Amygdala (tissue), 56 donors: ENCODE data around the gene PDE6C.
A peak's percentile ranks its signal among the peaks of the same experiment; 100 is the strongest.

ENCODE experiments used
- DNase-seq, 56 donors: peaks; one replicate each; lab custom pipeline; 2025; lab: John Stamatoyannopoulos, UW

The PDE6C gene

DNA sequence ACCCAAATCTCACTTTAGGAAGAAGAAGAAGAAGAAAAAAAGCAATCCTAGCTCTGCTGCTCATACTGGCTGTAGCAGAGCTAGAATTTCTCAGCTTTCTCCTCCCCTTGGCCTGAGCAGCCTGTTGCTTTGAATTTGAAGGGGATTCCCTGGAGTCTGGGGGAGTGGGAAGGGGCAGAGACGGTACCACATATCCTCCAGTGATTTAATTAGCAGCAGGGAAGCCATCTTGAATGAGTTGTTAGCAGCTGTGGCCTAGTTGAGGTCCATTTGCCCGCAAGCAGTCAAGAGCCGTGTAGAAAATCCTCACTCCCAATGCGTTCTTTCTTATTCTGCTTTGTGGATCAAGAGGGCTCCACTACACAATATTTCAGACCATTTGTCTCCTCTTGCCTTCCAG, 16.5 kb downstream of the PDE6C start:
- no peak for DNase-seq

- no peak for DNase-seq
These were observed 17.4 kb downstream of the PDE6C start for GRCh38 chr10:93629647-93630305.

DNA sequence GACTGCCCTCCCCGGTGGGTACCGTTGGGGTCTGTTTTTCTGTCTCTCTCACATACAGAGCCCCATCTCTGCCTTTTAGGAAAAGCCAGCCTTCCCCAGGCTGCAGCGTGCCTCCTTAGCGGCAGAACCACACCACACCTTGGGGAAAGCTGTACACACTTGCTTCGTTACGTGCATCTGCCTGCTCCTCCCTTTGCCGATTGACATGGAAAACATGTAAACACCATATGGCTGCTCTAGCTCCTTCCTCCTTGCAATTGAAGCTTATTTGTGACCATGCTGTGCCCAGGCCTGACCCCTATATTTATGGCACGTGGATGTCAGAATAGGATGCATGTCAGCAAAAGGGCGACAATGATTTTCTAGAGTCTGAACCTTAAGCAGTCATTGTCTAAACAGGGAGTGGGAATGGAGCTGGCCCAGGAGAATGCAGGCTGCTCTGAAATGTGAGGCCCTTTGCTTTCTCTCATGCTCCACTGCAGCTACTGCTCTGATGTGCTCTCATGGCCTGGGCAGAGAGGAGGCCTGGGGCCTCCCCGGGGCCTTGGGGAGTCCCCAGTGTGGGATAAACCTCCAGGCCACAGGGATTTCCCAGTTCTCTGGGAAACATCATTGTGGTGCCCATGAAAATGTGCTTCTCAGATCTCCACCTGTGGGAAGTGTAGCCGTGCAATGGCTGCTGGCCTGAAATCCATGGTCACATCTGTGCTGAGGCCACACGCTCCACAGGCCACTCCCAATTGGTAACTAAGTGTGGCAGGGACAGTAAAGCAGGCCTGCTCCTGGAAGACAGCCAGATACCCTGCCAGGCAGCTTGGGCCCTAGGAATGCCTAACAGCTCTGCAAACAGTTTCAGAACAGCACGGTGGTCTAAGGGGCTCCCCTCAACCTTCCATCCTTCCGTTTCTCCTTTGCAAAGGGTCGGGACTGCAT, 18.6 kb downstream of the PDE6C start:
- peak in 1 of 56 donors; percentile 9 for DNase-seq

DNA sequence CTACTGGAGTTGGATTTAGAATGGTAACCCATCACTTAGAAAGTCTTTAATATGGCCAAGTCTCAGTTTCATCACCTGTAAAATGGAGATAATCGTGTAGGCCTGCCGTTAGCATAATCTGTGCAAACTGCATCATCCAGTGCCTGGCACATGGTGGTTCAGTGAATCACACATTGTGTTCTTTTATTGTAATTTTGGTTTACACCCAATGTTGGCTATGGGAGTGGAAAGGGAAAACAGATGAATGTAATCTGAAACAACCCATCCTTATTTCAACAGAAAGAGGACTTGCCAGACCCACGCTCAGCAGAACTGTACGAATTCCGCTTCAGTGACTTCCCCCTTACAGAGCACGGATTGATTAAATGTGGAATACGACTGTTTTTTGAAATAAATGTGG, 27.5 kb downstream of the PDE6C start:
- DNase-seq: no peak

- DNase-seq: no peak
These were observed 40.5 kb downstream of the PDE6C start for GRCh38 chr10:93652857-93653256.

DNA sequence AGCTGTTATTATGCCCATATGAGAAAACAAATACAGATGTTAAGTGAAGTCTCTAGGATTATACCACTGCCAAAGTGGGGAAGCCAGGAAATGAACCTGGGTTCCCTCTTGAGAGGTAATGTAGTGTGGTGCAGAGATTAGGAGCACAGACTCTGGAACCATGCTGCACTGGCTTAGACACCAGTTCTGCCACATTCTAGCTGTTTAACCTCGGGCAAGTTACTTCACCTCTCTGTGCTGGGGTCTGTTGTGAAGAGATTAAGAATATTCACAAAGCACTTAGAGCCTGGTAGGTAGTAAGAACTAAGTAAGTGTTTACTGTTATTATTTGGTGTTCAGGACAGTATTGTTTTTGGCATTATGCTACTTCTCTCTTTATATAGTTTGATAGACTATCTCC, 41.9 kb downstream of the PDE6C start:
- no peak for DNase-seq

DNA sequence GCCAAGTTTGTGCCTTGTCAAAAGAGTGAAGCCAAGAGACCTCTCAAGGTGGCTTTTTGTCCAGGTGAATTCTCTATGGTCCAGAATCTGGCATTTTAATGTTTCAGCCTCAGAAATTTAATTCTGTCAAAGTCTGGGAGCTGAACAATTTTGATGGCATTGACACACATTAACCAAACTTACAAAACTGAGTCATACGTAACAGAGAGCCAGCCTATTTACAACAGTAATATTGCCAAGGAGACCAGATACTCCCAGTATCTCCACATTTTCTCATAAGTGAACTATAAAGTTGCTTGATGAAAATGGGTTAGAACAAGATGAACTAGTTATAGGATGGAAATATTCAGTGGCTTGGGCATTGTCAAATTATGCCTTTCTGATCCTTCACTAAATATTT, 43.8 kb downstream of the PDE6C start:
- no peak for DNase-seq

GRCh38 chr10:93657757-93658156, 45.4 kb downstream of the PDE6C start:
- DNase-seq: no peak

- DNase-seq: no peak
These were observed 53.7 kb downstream of the PDE6C start for GRCh38 chr10:93666030-93666429.

GRCh38 chr10:93667795-93668194, 55.5 kb downstream of the PDE6C start:
- DNase-seq: no peak

- no peak for DNase-seq
These were observed 58.0 kb downstream of the PDE6C start for GRCh38 chr10:93670372-93670771.

DNA sequence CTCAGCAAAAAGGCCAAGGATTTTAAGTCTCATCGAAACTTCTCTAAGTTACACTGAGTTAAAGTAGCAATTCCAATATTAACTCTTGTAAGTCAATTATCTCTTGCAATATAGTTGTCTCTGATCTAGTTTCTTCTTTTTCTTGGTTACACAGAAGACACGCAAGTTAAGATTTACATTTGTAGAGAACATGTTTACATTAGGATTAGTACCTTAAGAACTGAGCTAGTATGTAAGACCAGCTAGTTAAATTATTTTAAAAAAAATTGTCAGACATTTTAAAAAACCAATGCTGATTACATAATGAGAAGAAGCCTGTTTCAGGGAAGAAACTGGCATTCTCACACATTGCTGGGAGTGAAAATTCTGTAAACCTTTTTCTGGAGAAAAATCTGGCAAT, 58.7 kb downstream of the PDE6C start:
- no peak for DNase-seq

DNA sequence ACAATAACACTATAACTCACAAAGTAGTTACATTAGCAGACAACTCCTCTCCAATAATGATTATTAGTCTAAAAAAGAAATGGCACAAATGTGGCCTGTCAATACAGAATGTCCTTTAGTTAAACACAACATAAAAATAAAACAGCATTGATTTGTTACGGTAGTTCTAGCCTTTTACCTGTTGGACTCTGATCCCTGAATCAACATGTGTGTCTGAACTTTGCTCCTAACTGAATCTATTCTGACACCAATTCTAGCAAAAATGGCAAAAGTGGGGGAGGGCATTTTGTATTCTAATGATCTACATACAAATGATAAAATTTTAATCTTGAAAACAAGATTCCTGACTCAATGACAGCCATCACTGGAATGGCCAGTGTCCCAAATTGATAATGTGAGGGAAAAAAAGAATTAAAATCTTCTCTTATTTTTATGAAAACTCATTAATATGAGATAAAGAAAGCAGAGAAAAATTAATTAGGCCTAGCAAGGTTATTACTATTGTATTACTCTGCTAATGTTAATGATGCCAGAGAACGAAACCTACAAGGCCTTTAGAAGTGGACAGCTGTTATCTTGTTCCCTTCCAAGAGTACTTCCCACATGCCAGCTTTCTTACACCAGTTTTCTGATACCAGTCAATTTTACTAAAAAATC, 59.8 kb downstream of the PDE6C start:
- DNase-seq: no peak

GRCh38 chr10:93672890-93673289, 60.6 kb downstream of the PDE6C start:
- no peak for DNase-seq

DNA sequence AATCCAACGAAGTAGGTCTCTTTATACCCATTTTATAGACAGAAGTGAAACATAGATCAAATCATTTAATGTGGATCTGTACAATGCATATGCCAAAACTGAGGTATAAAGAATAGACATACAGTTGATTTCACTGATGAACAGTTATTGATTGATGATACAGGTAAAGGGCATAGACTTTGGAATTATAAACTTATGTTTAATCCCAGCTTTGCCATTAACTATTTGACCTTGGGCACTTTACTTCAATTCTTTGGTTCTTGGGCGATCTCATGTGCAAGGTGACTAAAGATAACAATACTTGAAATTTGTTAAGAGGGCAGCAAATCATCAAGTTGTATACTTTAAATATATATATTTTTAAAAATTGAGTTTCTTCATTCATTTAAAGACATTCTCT, 61.5 kb downstream of the PDE6C start:
- DNase-seq: no peak

DNA sequence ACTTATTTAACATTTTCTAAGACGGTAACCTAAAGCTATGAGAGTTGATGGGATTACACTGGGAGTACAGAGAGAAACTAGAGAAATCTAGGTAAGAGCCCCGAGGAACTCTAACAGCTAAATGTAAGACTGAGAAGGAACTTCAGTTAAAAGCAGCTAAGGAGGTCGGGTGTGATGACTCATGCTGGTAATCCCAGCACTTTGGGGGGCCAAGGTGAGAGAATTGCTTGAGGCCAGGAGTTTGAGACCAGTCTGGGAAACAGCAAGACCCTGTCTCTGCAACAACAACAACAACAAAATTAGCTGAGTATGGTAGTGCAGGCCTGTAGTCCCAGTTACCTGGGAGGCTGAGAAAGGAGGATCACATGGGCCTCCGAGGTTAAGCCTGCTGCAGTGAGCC, 66.0 kb downstream of the PDE6C start:
- no peak for DNase-seq

GRCh38 chr10:93678805-93679587, 66.7 kb downstream of the PDE6C start:
- no peak for DNase-seq

DNA sequence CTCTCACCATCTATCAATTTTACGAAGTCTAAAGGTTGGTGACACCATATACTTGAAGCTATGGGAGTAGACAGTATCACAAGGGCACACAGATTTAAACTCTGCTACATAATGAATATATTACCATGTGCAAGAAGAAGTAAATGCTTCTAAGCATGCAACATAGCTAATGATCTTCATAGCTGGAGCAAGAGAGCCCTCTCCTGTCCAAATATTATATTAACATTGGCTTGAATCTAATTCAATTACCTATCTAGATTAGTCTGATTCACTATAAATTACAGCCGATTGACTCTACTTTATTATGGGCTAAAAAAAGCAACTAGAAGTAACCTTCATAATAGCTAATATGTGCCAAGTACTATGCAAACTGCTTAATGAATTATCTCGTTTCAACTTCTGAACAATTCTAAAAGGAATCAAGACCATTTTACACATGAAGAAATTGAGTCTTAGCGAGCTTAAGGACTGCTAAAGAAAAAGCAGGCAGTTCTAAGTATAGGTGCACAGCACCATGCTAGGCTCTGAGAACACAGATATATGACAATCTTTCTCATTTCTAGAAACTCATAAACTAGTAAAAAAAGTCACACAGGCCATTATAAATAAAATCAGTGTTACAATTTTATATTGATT, 68.2 kb downstream of the PDE6C start:
- peak in 1 of 56 donors; percentile 33 for DNase-seq

DNA sequence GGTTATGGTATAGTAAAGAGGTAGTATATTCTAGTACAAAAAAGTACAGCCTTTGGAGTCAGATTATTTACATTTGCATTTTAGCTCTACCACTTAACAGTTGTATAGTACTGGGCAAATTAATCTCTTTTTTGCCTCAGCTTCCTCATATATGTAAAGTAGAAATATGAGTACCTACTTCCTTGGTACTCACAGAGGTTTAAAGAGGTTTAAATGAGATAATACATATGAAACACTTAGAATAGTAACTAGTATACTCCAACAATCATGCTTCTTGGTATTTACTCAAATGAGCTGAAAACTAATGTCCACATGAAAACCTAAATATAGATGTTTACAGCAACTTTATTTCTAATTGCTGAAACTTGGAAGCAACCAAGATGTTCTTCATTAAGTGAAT, 75.4 kb downstream of the PDE6C start:
- no peak for DNase-seq

DNA sequence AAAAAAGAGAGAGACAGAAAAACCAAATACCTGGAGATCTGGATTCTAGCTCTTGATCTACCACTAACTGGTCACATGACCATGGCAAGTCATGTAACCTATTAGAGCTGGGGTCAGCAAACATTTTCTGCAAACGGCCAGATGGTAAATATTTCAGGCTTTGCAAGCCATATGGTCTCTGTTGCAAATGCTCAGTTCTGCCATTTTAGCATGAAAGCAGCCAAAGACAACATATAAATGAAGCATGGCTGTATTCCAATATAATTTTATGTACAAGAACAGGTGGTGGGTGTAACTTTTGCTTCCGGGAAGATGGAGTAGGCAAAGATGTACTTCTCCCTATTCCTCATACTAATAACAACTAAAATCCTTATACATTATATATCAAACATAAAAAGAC, 83.4 kb downstream of the PDE6C start:
- no peak for DNase-seq
